HG03575 (cell line): ENCODE measurements around the gene CCN6.
"Not testable (repeated sequence)": the region's sequence is repeated elsewhere in the genome, so short reads cannot be mapped to it uniquely, and the experiment has no call there.

Source experiments
- ATAC-seq: cut with Tn5 transposase; IDR thresholded peaks from one replicate; pipeline ENCODE4 v1.9.1; 2021; ENCODE audit not compliant: unreplicated experiment, insufficient number of reproducible peaks, low FRiP score; ENCODE audit errors: extremely low read depth

The CCN6 gene

GRCh38 chr6:112100561-112100960 lies 46.7 kb downstream of the CCN6 start:
- ATAC-seq: no peak

GRCh38 chr6:112106026-112106425 lies 52.1 kb downstream of the CCN6 start:
- not testable (repeated sequence) for ATAC-seq

- no peak for ATAC-seq
Measured at GRCh38 chr6:112106562-112106961, 52.7 kb downstream of the CCN6 start.

- no peak for ATAC-seq
Measured at GRCh38 chr6:112109262-112109661, 55.4 kb downstream of the CCN6 start.

- ATAC-seq: no peak
Measured at GRCh38 chr6:112113431-112113830, 59.5 kb downstream of the CCN6 start.

- ATAC-seq: no peak
Measured at GRCh38 chr6:112113918-112114317, 60.0 kb downstream of the CCN6 start.

- no peak for ATAC-seq
Measured at GRCh38 chr6:112114577-112115223, 60.8 kb downstream of the CCN6 start.

- ATAC-seq: no peak
Measured at GRCh38 chr6:112116221-112116620, 62.3 kb downstream of the CCN6 start.

GRCh38 chr6:112117554-112117953 lies 63.6 kb downstream of the CCN6 start:
- ATAC-seq: no peak

- ATAC-seq: no peak
Measured at GRCh38 chr6:112118034-112118433, 64.1 kb downstream of the CCN6 start.
